Neural cell (in vitro differentiated cells): ENCODE results near the gene TMEM201. TPM values are rescaled to one million over a fixed set of nuclear protein-coding genes. Genes with fewer than 3 reads are reported as not detected.

Experiments used
- H2AFZ ChIP-seq: fragments of 200-600, 300-800 bp; sonication (generic), shearing (Covaris generic); 2 replicates; pipeline ENCODE4 v1.6.0; 2014; ENCODE audit warnings: low read depth, mild to moderate bottlenecking, antibody characterized with exemption, low read length, moderate library complexity
- H3F3A ChIP-seq: fragments of 200-600 bp; shearing (Covaris generic); 2 replicates; pipeline ENCODE4 v1.6.1; 2016; ENCODE audit warnings: mild to moderate bottlenecking, moderate library complexity, mixed read lengths, antibody characterized with exemption, low read length; ENCODE audit not compliant: insufficient read depth, poor library complexity, severe bottlenecking
- H3K27ac ChIP-seq: fragments of 200-600, 300-800 bp; sonication (generic), shearing (Covaris generic); 2 replicates; pipeline ENCODE4 v1.5.1; 2014; ENCODE audit warnings: mild to moderate bottlenecking, low read length, moderate library complexity
- H3K27me3 ChIP-seq: fragments of 300-800, 200-600 bp; sonication (generic), shearing (Covaris generic); 2 replicates; pipeline ENCODE4 v1.6.0; 2014; ENCODE audit warnings: mild to moderate bottlenecking, low read depth, low read length, moderate library complexity; ENCODE audit not compliant: insufficient read depth
- H3K36me3 ChIP-seq: fragments of 300-800, 200-600 bp; sonication (generic), shearing (Covaris generic); 2 replicates; pipeline ENCODE4 v1.5.1; 2014; ENCODE audit warnings: mild to moderate bottlenecking, antibody characterized with exemption, low read length, moderate library complexity; ENCODE audit not compliant: insufficient read depth
- H3K4me2 ChIP-seq: fragments of 300-800, 200-600 bp; sonication (generic), shearing (Covaris generic); 2 replicates; pipeline ENCODE4 v1.6.0; 2014; ENCODE audit warnings: mild to moderate bottlenecking, low read length
- H3K4me3 ChIP-seq: fragments of 300-800, 200-600 bp; sonication (generic), shearing (Covaris generic); 2 replicates; pipeline ENCODE4 v1.5.1; 2014; ENCODE audit warnings: mild to moderate bottlenecking, low read length, moderate library complexity
- H3K79me2 ChIP-seq: fragments of 200-600 bp; shearing (Covaris generic); replicated peaks from 2 replicates; pipeline ENCODE4 v1.6.0; 2014; ENCODE audit warnings: mild to moderate bottlenecking, low read length, moderate library complexity; ENCODE audit not compliant: insufficient read depth
- H3K9ac ChIP-seq: fragments of 300-800, 200-600 bp; sonication (generic), shearing (Covaris generic); 2 replicates; pipeline ENCODE4 v1.6.1; 2016; ENCODE audit warnings: mild to moderate bottlenecking, low read length, mixed read lengths
- H3K9me2 ChIP-seq: fragments of 200-600 bp; shearing (Covaris generic); 2 replicates; pipeline ENCODE4 v1.6.1; 2016; ENCODE audit warnings: mild to moderate bottlenecking, low read length, mixed read lengths; ENCODE audit not compliant: insufficient read depth
- H3K9me3 ChIP-seq: fragments of 200-600, 300-800 bp; sonication (generic), shearing (Covaris generic); 2 replicates; pipeline ENCODE4 v1.6.1; 2016; ENCODE audit warnings: mild to moderate bottlenecking, mixed run types, low read length, moderate library complexity, mixed read lengths
- H4K20me1 ChIP-seq: fragments of 200-600 bp; shearing (Covaris generic); 2 replicates; pipeline ENCODE4 v1.6.1; 2016; ENCODE audit warnings: mild to moderate bottlenecking, mixed run types; ENCODE audit not compliant: insufficient read depth
- CTCF ChIP-seq: fragments of 450-650 bp; IDR thresholded peaks from 2 replicates; pipeline ENCODE4 v1.5.1; 2014; ENCODE audit warnings: antibody characterized with exemption, mild to moderate bottlenecking, moderate library complexity; ENCODE audit not compliant: poor library complexity, severe bottlenecking
- EP300 ChIP-seq: fragments of 450-650 bp; conservative IDR thresholded peaks from 2 replicates; pipeline ENCODE4 v1.6.1; 2014; ENCODE audit warnings: antibody characterized with exemption, mild to moderate bottlenecking, moderate library complexity; ENCODE audit not compliant: poor library complexity, severe bottlenecking
- EZH2 ChIP-seq: fragments of 200-600, 300-800 bp; shearing (Covaris generic), sonication (generic); IDR thresholded peaks from 2 replicates; pipeline ENCODE4 v1.6.1; 2014; ENCODE audit warnings: antibody characterized with exemption, low read length, borderline replicate concordance, mild to moderate bottlenecking; ENCODE audit not compliant: insufficient read depth, poor library complexity, severe bottlenecking
- MXI1 ChIP-seq: fragments of 450-650 bp; conservative IDR thresholded peaks from 2 replicates; pipeline ENCODE4 v1.6.1; 2014; ENCODE audit warnings: antibody characterized with exemption, mild to moderate bottlenecking; ENCODE audit not compliant: poor library complexity, severe bottlenecking
- POLR2AphosphoS5 ChIP-seq: IDR thresholded peaks from 2 replicates; pipeline ENCODE4 v1.6.1; 2012
- RAD21 ChIP-seq: fragments of 450-650 bp; conservative IDR thresholded peaks from 2 replicates; pipeline ENCODE4 v1.6.1; 2014; ENCODE audit warnings: antibody characterized with exemption, mild to moderate bottlenecking, moderate library complexity
- REST ChIP-seq: IDR thresholded peaks from 2 replicates; pipeline ENCODE4 v1.6.1; 2012; ENCODE audit warnings: borderline replicate concordance
- SMC3 ChIP-seq: fragments of 450-650 bp; conservative IDR thresholded peaks from 2 replicates; pipeline ENCODE4 v1.6.1; 2014; ENCODE audit warnings: antibody characterized with exemption, mild to moderate bottlenecking, moderate library complexity; ENCODE audit not compliant: poor library complexity
- TAF1 ChIP-seq: IDR thresholded peaks from 2 replicates; pipeline ENCODE4 v1.6.1; 2012; ENCODE audit warnings: low read depth
- polyA plus RNA-seq: library from polyadenylated mRNA; depleted of rRNA; stranded (reverse); fragments of >200 nt; gene quantifications from 2 replicates; pipeline ENCODE4 v1.2.3, GENCODE V29; 2014

TMEM201 gene
- polyA plus RNA-seq, 1 donor from 2014 or later = 7.3 TPM

GRCh38 chr1:9586147-9586766 is 2.5 kb upstream of the TMEM201 start:
- no peak overlapping the region for H2AFZ ChIP-seq
- H4K20me1 ChIP-seq = no peaks in the 10 kb centered on the region
- no peaks in the 10 kb centered on the region for H3K9me2 ChIP-seq
- no peaks in the 10 kb centered on the region for H3K27me3 ChIP-seq
- no peaks in the 10 kb centered on the region for H3K36me3 ChIP-seq
- no peaks in the 10 kb centered on the region for H3F3A ChIP-seq
- TF ChIP-seq POLR2AphosphoS5 (no peak), MXI1 (no peak), CTCF (no peak), RAD21 (no peak), REST (no peak), TAF1 (no peak), EZH2 (no peak), SMC3 (no peak), EP300 (no peak)
- H3K9me3 ChIP-seq = no peaks in the 10 kb centered on the region
- no peak overlapping the region for H3K27ac ChIP-seq
- H3K9ac ChIP-seq = no peak overlapping the region
- no peak overlapping the region for H3K4me2 ChIP-seq
- H3K79me2 ChIP-seq = peaks cover 20% of the 10 kb centered on the region
- H3K4me3 ChIP-seq = no peak overlapping the region

- peaks cover 49% of the 10 kb centered on the region for H3K79me2 ChIP-seq
- H2AFZ ChIP-seq = peak overlapping the region; percentile 37
- no peaks in the 10 kb centered on the region for H3K9me2 ChIP-seq
- H4K20me1 ChIP-seq = no peaks in the 10 kb centered on the region
- H3K27ac ChIP-seq = peak overlapping the region; percentile 51
- H3K9me3 ChIP-seq = no peaks in the 10 kb centered on the region
- H3K27me3 ChIP-seq = no peaks in the 10 kb centered on the region
- H3K4me3 ChIP-seq = peak overlapping the region; percentile 83
- peak overlapping the region; percentile 75 for H3K9ac ChIP-seq
- TF ChIP-seq POLR2AphosphoS5 (no peak), EP300 (no peak), CTCF (no peak), REST (no peak), MXI1 (peak; percentile 80), RAD21 (peak; percentile 20), TAF1 (peak; percentile 41), SMC3 (no peak), EZH2 (no peak)
- no peaks in the 10 kb centered on the region for H3K36me3 ChIP-seq
- no peaks in the 10 kb centered on the region for H3F3A ChIP-seq
- H3K4me2 ChIP-seq = peak overlapping the region; percentile 95
Observed at GRCh38 chr1:9589144-9589718, 520 bp downstream of the TMEM201 start.
